D721Med (cell line): ENCODE data around the gene GPR183.
A peak's percentile ranks its signal among the peaks of the same experiment; 100 is the strongest.

Experiments used
- DNase-seq: peaks from one replicate; pipeline ENCODE4 v3.0.0; 2011; ENCODE audit warnings: low spot score; ENCODE audit not compliant: insufficient read length
- FAIRE-seq: peaks from 2 replicates; lab custom pipeline; 2011; peaks lifted over from hg19 to GRCh38; lab: Jason Lieb, UNC
- TF ChIP-seq, protein P1 (sequence below): IDR thresholded peaks from 2 replicates; pipeline ENCODE4 v1.5.1; 2012; ENCODE audit warnings: mild to moderate bottlenecking, control low read depth; ENCODE audit not compliant: insufficient read depth; ENCODE audit errors: missing control alignments

Gene GPR183

GRCh38 chr13:99266827-99267226 lies 40.4 kb downstream of the GPR183 start:
- FAIRE-seq = no peak
- TF ChIP-seq, protein P1, sequence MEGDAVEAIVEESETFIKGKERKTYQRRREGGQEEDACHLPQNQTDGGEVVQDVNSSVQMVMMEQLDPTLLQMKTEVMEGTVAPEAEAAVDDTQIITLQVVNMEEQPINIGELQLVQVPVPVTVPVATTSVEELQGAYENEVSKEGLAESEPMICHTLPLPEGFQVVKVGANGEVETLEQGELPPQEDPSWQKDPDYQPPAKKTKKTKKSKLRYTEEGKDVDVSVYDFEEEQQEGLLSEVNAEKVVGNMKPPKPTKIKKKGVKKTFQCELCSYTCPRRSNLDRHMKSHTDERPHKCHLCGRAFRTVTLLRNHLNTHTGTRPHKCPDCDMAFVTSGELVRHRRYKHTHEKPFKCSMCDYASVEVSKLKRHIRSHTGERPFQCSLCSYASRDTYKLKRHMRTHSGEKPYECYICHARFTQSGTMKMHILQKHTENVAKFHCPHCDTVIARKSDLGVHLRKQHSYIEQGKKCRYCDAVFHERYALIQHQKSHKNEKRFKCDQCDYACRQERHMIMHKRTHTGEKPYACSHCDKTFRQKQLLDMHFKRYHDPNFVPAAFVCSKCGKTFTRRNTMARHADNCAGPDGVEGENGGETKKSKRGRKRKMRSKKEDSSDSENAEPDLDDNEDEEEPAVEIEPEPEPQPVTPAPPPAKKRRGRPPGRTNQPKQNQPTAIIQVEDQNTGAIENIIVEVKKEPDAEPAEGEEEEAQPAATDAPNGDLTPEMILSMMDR = no peak
- DNase-seq = no peak

DNA sequence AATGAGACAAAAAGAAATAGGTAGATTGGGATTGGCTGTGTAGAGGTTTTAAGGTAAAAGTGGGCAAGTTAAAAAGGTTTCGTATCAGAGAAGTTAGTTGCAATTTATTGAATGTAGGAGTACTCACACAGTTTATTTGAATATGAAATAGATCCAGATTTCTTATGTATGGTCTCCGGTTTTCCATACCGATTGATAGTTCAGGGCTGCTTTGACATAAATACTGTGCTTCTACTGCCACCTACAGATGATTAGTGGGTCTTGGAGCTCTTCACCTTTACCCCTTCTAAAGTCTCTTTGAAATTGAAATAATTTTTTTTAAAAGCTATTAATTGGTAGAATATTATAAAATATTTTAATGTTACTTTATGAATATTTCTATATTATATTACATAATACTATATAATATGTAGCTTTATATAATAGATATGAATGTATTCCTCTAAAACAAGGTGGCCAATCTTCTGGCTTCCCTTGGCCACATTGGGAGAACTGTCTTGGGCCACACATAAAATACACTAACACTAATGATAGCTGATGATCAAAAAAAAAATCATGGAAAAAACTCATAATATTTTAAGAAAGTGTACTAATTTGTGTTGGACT lies 41.3 kb downstream of the GPR183 start:
- FAIRE-seq = no peak

GRCh38 chr13:99265162-99265800 lies 41.9 kb downstream of the GPR183 start:
- FAIRE-seq (no peak), DNase-seq (no peak)
- TF ChIP-seq, protein P1 = no peak

More for the DNA sequence above, 41.3 kb downstream of the GPR183 start:
- no peak for DNase-seq
- TF ChIP-seq, protein P1 = peak; percentile 65

DNA sequence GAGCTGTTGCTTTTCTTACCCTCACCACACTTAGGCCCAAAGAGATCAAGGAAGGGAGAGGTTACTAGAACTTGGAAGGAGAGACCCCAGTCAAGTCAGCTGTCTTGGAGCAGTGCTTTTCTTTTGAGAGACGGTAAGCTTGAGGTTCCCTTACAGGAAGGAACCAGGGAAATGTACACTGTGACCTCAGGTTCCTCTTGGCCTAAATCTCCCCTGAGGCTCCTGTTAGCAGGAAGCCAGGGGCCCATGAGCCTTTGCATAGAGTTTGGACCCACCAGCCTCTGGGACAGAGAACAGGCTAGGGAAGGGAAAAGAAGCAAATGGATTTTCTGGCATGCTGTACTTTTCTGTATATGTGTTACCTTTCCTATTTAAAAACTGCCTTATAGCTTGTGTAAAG lies 43.1 kb downstream of the GPR183 start:
- TF ChIP-seq, protein P1 = no peak
- no peak for FAIRE-seq
- no peak for DNase-seq

DNA sequence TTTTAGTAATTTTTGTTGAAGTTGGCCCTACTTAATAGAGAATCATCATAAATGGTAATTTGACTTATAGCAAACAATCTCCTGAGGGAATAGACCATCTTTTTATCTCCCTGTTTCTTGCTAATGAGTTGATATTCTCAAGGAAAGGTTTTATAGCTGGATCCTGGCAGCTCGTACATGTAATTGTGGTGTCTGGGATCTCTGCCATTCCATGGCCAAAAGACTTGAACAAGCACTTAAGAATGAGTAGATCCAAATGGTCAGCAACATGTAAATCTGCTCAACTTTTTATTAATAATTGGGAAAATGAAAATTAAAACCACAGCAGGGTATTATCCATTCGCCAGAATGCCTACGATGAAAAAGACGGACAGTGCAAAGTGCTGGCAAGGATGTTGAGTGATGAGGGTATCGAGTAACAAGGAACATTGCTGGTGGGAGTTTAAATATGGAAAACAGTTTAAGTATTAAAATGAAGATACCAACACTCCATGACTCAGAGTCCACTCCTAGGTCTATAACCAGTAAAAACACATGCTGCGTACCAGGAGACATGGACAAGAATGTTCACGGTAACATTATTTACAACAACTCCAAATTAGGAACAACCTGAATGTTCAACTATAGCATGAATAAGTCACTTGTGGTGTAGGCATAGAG lies 43.9 kb downstream of the GPR183 start:
- no peak for DNase-seq
- FAIRE-seq = no peak
- TF ChIP-seq, protein P1 = no peak

DNA sequence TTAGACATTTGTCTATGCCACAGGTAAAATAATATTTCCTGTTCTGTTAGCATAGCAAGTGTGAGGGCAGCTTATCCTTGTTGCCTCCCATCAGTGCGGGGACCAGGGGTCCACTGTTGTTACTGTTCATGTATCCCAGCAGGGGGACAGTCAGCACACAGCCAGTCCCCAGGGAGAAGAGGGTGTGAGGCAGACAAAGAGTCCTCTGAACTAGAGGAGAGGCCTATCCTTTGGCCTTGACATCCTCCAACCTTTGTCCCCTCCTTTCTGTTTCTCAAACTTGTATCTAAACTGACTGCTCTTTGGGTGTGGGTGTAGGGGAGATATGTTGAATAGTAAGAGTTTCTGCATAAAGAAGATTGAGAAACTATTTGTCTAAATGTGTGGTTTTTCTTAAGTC lies 46.1 kb downstream of the GPR183 start:
- FAIRE-seq (no peak), DNase-seq (no peak)
- TF ChIP-seq, protein P1 = no peak

- no peak for FAIRE-seq
- TF ChIP-seq, protein P1 = no peak
- no peak for DNase-seq
Measured at GRCh38 chr13:99260216-99260615, 47.0 kb downstream of the GPR183 start.
